HG02588 (cell line): ENCODE results near the gene IKZF2.
A peak's percentile ranks its signal among the peaks of the same experiment; 100 is the strongest.

ENCODE experiments used
- ATAC-seq: cut with Tn5 transposase; IDR thresholded peaks from one replicate; pipeline ENCODE4 v1.9.1; 2021; ENCODE audit warnings: mild to moderate bottlenecking, moderate library complexity; ENCODE audit not compliant: unreplicated experiment

IKZF2 gene

DNA sequence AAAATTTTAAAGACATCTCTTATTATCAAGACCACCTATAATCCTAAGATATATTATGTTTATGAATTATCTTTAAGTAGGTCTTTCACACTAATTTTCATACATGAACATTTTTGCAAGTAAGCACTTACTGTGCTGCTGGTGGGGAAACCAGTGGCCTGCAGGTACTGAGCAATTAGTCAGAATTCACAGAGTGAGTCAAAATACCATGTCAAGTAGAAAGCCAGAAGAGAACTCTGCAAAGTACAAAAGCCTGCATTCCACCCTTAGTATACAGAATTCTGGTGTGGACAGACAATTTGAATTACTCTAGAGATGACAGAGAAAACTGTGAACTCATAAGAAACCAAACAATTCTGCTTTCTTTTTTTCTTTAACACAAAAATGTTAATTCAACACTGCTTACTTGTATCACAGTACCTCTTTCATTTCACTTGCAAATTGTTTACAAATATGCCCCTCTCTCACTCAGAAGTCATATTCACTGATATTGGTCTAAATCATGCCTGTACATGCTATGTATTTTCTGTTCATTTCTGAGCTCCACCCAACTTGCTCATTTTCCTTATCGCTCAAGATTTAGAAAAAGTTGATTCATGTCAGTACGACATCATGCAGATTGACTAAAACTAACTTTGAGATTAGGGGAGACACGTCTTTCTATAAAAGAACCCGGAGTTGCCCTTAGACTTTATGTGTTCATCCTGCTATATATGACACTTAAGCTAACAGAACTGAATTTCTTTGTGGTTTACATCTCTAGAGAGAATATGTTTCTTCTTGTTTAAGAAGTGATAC is 182.9 kb downstream of the IKZF2 start:
- no peak for ATAC-seq

DNA sequence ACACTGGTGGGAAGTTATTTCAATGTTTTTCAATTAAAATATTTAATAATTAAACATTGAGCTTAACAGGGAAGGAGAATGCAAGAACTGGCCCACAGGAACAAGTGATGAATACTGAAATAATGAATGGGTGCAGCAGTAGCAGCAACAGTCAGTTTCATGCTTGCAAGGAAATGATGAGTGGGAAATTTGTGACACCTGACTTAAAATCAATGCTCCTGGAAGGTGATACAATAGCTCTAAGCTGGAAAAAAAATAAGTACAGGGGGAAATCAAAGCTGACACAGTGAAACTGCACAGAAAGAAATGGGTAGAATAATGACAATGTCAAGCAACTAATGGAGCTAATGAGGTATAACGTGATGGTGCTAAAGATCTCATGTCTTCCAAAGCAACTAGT is 184.5 kb downstream of the IKZF2 start:
- no peak for ATAC-seq

DNA sequence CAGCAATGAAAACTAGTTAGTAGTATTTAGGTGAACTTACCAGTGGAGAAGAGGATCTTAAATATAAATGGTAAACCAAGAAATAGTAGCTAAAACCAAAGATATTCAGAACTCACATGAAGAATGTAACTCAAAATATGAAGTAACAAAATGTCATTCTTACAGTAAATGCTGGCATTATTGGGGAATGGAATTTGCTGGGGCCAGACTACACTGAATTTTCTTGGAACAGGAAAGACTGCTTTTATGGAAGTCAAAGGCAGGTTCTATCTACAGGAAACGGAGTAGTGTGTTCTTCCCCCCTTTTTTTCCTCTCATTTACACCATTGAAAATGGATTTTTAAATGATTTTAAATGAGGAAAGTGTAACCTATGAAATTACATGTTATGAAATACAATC is 188.7 kb downstream of the IKZF2 start:
- no peak for ATAC-seq

DNA sequence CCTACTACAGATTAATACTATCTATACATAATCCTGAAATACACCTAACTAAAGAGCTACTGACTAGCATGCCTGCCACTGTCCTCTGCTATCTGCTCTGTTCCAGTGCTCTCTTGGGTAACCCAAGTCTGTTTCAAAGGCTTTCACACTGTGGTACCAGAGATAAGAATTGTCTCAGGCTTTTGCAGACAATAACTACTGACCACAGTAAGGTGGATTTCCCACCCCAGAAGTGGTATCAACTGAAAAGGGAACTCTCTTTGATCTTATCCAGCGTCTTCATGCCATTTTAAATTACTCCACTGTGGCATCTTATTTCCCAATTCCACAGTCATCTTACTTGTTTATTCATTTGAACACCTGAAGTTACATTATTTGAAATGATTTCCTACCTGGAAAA is 190.2 kb downstream of the IKZF2 start:
- no peak for ATAC-seq

DNA sequence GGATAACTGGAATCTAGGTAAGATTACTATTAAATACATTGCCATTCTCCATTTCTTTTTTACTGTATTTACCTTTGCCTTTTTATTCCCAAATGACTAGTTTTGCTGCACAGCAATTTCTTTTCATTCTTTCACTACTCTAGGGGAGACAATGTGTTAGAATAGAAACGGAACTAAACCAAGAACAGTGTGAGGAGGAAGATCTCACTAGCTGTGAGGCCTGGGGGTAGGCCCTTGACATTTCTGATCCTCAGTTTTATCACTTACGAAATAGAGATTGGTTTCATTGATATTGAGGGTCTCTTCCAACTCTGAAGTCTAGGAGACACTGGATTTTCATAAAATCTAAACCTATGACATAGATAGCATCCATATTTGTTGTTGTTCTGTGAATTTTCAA is 191.1 kb downstream of the IKZF2 start:
- no peak for ATAC-seq

DNA sequence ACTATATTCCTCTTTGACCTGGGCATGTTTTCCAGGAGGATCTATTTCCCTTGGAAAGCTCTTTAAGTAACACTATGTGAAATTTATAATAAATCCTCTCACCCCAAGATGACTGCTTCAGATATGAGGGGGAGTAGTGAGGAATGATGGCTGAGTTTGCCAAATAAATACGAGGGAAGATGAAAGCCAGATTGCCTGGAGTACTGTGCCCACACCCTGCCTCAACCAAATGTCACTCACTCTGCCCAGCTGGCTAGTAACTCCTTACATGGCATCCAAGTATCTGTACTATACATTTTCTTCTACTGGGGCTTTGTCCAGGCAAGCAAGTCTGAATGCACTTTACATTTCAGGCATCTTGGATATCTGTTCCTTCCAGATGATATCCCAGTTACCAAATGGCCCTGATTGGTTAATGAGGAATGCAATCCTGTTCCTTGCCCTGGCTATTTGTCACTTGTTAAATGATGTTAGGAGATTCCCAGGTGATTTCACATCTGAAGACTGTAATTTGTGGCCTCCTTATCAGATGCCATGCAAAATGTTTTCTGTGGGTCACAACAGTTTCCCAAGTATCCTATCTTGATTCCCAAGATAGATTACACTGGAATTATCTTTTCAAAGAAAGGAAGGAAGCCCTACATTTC is 191.8 kb downstream of the IKZF2 start:
- ATAC-seq: no peak

DNA sequence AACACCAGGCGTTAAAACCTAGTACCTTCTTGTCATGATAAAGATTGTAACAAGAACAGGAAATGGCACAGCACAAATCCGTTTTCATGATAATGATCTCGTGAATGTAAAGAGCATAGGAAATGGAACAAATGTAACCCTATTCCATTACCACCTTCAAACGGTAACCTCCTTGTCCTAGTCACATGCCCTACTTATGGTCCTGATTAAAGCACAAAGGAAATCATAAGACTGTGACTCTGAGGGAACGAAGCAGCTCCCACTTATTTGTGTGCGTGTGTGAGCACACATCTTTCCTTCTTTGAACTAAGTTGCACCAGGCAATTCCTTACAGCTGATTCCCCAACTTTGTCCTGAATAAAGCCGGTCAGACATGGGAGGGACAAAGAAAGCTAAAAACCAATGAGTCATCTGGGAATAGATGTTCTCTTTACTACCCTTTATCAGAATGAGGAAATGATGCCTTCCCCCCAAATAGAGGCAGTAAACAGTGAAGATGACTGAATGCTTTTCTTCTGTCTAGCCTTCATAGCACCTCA is 192.6 kb downstream of the IKZF2 start:
- no peak for ATAC-seq

DNA sequence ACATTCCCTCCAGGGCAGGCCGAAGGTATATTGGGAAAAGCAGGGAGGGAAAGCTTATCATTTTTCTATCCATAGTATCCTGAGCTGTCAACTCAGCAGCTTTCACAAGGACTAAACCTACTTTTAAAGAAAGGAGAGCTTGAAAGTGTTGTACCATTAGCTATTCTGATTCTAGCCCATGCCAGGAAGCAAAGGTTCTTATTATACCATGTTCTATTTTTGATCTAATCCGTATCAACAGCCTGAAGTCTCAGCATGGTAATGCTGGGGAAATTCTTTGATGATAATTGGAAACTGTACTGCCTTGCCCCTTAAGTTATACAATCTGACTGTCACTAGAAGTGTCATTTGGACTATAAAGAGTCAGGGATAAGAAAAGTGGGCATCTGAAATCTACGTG is 193.3 kb downstream of the IKZF2 start:
- no peak for ATAC-seq

DNA sequence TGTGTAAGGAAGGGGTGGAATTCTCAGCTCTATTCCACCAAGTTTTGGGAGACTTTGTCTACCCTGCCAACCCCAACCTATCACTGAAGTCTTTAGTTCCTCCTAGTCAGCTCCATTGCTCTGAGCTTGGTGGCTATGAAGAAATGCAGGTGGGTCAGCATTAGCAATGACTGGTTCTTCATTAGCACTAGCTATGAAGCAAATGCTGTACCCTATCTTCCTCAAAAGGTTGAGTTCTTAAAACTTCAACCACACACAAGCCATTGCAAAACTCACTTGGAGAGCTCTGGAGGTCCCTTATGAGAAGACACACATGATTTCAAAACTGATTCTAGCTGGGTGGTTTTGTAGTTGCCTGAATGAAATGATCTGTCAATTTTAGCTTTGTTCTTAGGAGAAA is 193.8 kb downstream of the IKZF2 start:
- no peak for ATAC-seq

DNA sequence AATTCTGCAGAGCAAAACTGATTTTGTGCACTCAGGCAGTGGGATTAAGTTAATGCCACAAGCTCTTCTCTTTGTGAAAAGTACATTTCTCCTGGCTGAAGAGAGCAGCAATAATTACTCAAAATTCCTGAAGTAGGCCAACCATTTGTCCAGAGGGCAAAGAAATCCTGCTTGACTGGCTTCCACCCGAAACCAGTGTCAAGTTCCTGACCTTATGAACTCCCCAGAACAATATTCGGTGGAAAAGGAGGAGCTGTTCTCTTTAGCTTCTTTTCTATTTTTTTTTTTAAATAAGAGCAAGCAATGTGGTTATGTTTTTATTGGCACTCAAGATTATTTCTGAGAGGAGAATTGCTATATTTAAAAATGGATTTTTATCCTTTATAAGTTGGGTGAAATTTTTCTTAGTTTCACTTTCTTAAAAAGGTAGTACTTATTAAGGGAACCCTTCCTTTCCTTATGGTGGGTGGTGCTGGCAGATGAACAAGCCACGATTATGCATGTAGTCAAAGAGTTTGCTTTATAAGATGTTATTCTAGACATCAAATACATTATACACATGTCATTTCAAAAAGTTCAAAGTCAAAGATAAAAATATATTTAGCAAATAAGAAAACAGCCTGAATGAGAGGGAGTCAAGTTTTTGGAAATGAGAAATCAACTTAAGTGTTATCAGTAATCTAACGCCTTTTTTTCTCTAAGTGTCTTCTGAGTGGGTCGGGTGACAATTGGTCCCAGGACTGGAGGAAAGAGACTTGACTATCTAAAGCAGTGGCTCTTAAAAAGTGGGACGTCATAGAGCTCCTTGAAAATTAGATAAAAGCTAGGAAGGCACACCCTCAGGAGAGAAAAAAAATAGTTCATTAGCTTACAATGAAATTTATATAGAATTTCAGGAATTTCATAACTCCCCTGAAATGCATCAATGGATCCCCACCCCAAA is 194.5 kb downstream of the IKZF2 start:
- no peak for ATAC-seq

DNA sequence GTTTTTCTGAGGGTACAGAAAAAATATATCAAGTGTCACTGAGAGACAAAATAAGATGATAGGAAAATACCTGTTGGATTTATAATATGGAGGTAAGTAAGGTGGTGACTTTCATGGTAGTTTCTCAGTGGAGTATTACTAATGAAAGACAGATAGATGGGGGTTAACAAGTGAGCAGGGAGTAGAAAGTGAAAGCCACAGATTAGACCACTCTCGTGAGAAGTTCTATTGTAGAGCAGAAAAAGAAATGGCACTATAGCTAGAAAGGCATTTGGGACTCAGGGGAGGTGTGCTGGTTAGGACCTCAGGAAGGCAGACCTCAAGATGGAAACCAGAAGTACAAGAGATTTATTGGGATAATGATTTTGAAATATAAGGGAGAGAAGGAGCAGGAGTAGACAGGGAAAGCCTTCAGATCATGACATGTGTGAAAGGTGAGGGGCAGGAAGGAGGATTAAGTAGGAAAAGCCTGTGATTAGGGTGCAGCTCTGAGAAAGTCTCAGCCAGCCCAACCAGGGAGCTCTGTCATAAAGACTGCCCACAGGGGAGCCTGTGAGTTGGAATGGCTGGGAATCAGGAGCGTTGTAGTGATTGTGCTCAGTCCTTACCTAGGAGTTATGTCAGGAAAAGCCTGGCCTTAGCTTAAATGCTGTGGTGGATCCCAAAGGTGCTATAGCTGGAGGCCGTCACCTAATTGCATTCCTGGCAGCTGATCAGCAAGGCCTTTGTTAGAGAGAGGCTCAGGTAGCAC is 198.1 kb downstream of the IKZF2 start:
- peak; percentile 87 for ATAC-seq

DNA sequence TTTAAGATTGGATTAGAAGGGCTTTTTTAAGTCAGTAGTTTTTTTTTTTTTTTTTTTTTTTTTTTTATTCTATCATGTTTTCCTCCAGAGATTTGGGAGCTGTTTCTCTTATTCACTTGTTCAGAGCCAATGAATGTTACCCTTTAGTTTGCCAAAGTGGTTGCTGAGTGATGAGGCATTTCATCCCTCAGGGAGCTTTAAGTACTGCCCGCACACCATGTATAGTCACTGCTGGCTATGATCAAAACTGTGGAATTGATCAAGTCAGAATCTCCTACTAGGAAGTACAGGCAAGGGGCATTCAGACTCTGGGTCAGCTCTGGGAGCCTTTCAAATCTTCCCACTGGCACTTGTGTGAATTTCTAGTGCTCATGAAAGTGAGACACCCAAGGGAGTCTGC is 201.6 kb downstream of the IKZF2 start:
- no peak for ATAC-seq
